HEK293 (cell line): ENCODE data around the gene PHKB.

Experiments used
- CTCF ChIP-seq: fragments of 450-650 bp; formaldehyde crosslinking; IDR thresholded peaks from 2 replicates; pipeline ENCODE4 v1.5.1; 2016; ENCODE audit warnings: missing biosample characterization, missing genetic modification characterization
- ZFP41 ChIP-seq: fragments of 450-650 bp; formaldehyde crosslinking; IDR thresholded peaks from 2 replicates; pipeline ENCODE4 v1.5.1; 2016; ENCODE audit warnings: missing biosample characterization, missing genetic modification characterization, borderline replicate concordance
- ZNF423 ChIP-seq: fragments of 450-650 bp; formaldehyde crosslinking; IDR thresholded peaks from 2 replicates; pipeline ENCODE4 v1.5.1; 2016; ENCODE audit warnings: missing biosample characterization, missing genetic modification characterization

GRCh38 chr16:47446431-47446830 lies 14.7 kb upstream of the PHKB start:
- TF ChIP-seq CTCF: no peak
- no peak for TF ChIP-seq ZFP41
- no peak for TF ChIP-seq ZNF423 (tag by site-specific recombination)
